Measurements from ENCODE around the gene DEFB131A.
"Not testable (repeated sequence)": the region's sequence is repeated elsewhere in the genome, so short reads cannot be mapped to it uniquely, and the experiment has no call there.

Gene DEFB131A, protein sequence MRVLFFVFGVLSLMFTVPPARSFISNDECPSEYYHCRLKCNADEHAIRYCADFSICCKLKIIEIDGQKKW

DNA sequence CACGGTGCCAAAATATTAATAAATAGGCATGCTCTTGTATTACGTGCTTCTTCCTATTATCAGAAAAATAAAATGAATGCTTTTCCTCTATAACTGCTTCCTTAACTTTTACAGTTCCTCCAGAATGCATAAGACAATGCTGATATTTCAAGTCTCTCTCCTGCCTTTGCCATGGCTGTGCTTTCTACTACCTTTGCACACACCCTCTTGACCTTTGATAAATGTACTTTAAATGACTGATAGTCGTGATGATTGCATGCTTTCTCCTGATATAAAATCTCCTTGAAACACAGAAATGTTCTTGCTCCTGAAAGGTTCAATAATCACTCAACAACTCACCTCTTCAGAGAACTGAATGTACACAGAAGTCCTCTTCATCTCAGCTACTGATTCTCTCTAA is at the start of gene DEFB131A:
Gene DEFB131A, plus strand, starts transcription at position 301 of the 400 bp plus-strand sequence. CDS start 120 bp downstream, outside the sequence.
- not testable (repeated sequence) for DNase-seq (ENCODE audit: low read depth); H3K4me3 ChIP-seq (ENCODE audit: low read length)

DNA sequence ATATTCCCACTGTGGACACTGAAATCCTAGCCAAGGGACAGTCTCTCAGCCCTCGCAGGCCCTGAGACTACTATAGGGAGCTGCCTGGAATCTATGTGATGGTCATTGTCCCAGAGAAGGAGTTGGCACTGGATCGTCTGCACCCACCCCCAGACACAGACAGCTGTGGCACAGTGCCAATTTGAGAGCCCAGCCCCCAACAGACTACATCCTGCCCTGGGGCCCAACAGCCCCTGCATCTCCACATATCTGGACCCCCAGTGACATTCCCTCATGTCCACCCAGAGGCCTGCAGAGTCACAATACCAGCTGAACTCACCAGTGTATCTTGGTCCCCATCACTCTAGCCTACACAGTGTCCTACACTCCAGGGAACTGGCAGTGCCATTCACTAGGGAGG is 38.4 kb upstream of the DEFB131A start:
- DNase-seq (ENCODE audit: low read depth); H3K4me3 ChIP-seq (ENCODE audit: low read length): not testable (repeated sequence)

DNA sequence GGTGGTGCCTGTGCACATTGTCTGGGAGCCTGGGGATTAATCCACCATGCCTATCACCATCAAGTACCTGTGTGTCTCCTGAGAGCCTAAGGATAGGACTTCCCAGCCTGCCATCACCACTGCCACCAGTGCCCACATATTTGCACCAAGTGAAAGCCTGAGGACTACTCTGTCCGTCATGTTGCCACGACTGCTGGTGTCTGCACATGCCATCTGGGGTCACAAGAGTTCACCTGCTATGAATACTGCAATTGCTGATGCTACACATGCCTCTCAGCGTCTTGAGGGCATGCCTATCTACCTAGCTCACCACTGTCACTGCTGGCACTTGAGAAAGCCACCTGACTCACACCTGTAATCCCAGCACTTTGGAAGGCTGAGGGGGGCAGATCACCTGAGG is 37.7 kb upstream of the DEFB131A start:
- DNase-seq (ENCODE audit: low read depth); H3K4me3 ChIP-seq (ENCODE audit: low read length): not testable (repeated sequence)

- H3K4me3 ChIP-seq (ENCODE audit: low read length), result no peak overlapping the region
- no peak for TF ChIP-seq CTCF (IDR thresholded peaks at IDR 0.05; ENCODE audit: insufficient read depth, low read depth, low read length, missing control alignments)
- DNase-seq (ENCODE audit: low read depth), result no peak
Observed at GRCh38 chr4:9409793-9410192, 34.4 kb upstream of the DEFB131A start.

DNA sequence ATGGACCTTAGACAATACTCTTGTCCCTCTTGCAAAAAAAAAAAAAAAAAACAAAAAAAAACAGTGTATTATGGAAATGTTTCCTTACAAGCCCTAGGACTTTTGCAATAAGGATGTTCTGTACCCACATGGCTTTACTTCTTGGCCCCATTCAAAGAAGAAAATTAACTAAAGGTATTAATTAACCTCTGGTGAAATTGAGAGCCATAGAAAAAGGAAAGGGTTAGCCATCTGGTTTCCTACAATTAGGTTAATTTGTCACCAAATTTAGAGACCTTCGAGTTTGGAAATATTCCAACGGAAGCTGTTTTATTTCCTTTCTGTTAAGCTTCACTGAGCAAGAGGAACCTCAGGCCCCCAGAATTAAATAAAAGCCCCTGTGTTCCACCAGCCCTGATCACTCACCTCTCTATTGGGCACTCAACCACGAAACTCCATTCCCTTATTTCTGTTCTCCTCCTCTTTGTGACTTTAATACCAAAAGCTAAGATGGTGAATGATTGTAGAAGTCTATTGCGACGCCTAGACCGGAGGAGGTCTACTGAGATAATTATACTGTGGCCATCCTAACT is 22.2 kb upstream of the DEFB131A start:
- not testable (repeated sequence) for DNase-seq (ENCODE audit: low read depth); H3K4me3 ChIP-seq (ENCODE audit: low read length)

GRCh38 chr4:9425916-9426315 is 18.3 kb upstream of the DEFB131A start:
- not testable (repeated sequence) for H3K4me3 ChIP-seq (ENCODE audit: low read length); DNase-seq (ENCODE audit: low read depth)

GRCh38 chr4:9430061-9430460 is 14.2 kb upstream of the DEFB131A start:
- not testable (repeated sequence) for DNase-seq (ENCODE audit: low read depth); H3K4me3 ChIP-seq (ENCODE audit: low read length)

DNA sequence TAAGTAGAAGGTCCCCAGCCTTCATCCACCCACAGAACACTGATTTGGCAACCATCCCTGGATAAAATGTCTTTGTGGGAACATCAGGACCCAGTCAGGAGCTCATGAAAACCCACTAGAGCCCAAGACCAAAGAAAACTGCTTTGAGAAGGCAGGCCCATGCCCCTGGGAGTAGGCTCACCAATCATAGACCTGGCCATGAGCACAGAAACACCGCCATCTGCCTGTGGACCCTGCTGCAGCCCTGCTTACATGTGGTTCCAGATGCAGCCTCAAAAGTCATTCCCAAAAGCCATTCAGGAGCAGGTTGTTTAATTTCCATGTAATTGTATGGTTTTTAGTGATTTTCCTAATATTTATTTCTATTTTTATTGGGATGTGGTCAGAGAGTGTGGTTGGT is 10.9 kb upstream of the DEFB131A start:
- DNase-seq (ENCODE audit: low read depth); H3K4me3 ChIP-seq (ENCODE audit: low read length): not testable (repeated sequence)

- not testable (repeated sequence) for DNase-seq (ENCODE audit: low read depth); H3K4me3 ChIP-seq (ENCODE audit: low read length)
Observed at GRCh38 chr4:9436728-9437127, 7.5 kb upstream of the DEFB131A start.

- H3K4me3 ChIP-seq (ENCODE audit: low read length); DNase-seq (ENCODE audit: low read depth): not testable (repeated sequence)
Observed at GRCh38 chr4:9442355-9442754, 1.9 kb upstream of the DEFB131A start.

- not testable (repeated sequence) for DNase-seq (ENCODE audit: low read depth); H3K4me3 ChIP-seq (ENCODE audit: low read length)
Observed at GRCh38 chr4:9444681-9445080, 467 bp downstream of the DEFB131A start.

GRCh38 chr4:9452251-9452650 is 8.0 kb downstream of the DEFB131A start:
- not testable (repeated sequence) for DNase-seq (ENCODE audit: low read depth); H3K4me3 ChIP-seq (ENCODE audit: low read length)

- not testable (repeated sequence) for DNase-seq (ENCODE audit: low read depth); H3K4me3 ChIP-seq (ENCODE audit: low read length)
Observed at GRCh38 chr4:9454284-9454683, 10.1 kb downstream of the DEFB131A start.

GRCh38 chr4:9455046-9455445 is 10.8 kb downstream of the DEFB131A start:
- H3K4me3 ChIP-seq (ENCODE audit: low read length); DNase-seq (ENCODE audit: low read depth): not testable (repeated sequence)

DNA sequence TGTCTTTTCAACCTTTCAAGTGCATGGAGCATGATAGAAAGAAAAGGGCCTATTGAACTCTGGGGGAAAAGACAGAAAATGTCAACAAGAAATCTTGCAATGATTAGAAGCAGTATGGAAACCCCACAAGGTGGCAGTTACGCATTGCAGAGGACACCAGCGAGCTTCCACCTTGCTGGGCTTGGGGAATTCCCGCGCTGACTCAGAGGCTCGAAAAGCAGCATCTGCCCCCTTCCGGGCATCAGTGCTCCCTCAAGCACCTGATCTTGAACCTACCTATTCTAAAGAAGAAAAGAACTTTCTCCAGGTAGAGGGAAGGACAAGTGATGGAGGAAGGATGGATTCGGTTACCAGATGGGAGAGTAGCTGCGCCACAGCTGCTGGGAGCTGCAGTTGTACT is 35.3 kb downstream of the DEFB131A start:
- DNase-seq (ENCODE audit: low read depth); H3K4me3 ChIP-seq (ENCODE audit: low read length): not testable (repeated sequence)

DNA sequence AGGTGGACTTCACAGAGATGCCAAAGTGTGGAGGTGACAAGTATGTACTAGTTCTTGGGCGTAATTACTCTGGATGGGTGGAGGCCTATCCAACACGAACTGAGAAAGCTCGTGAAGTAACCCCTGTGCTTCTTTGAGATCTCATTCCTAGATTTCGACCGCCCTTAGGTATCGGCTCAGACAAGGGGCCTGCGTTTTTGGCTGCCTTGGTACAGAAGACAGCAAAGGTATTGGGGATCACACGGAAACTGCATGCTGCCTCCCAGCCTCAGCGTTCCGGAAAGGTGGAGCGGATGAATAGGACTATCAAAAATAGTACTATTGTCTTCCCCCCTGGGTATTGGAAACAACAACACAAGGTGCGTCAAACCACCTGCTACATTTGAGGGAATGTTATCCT is 35.9 kb downstream of the DEFB131A start:
- DNase-seq (ENCODE audit: low read depth); H3K4me3 ChIP-seq (ENCODE audit: low read length): not testable (repeated sequence)

- not testable (repeated sequence) for DNase-seq (ENCODE audit: low read depth); H3K4me3 ChIP-seq (ENCODE audit: low read length)
Observed at GRCh38 chr4:9482871-9483270, 38.7 kb downstream of the DEFB131A start.

DNA sequence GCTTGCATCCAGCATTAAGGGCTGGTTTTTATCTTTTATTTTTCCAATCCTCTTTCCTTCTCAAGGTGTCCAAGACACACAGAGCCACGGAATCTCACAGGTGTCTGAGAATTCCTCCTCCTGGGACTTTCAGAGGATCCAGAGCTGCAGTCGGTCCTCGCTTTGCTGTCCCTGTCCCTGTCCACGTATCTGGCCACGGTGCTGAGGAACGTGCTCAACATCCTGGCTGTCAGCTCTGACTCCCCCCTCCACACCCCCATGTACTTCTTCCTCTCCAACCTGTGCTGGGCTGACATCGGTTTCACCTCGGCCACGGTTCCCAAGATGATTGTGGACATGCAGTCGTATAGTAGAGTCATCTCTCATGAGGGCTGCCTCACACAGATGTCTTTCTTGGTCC is 39.5 kb downstream of the DEFB131A start:
- not testable (repeated sequence) for H3K4me3 ChIP-seq (ENCODE audit: low read length); DNase-seq (ENCODE audit: low read depth)

DNA sequence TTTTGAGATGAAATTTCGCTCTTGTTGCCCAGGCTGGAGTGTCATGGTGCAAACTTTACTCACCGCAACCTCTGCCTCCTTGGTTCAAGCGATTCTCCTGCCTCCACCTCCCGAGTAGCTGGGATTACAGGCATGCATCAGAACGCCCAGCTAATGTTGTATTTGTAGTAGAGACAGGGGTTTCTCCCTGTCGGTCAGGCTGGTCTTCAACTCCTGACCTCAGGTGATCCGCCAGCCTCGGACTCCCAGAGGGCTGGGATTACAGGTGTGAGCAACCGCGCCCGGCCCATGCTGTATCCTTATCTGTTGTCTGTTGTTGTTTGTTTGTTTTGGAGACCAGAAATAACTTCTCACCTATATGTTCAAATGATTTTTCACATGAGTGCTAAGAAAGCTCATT is 42.7 kb downstream of the DEFB131A start:
- not testable (repeated sequence) for DNase-seq (ENCODE audit: low read depth); H3K4me3 ChIP-seq (ENCODE audit: low read length)

GRCh38 chr4:9488796-9489195 is 44.6 kb downstream of the DEFB131A start:
- H3K4me3 ChIP-seq (ENCODE audit: low read length); DNase-seq (ENCODE audit: low read depth): not testable (repeated sequence)
